Endothelial cell (in vitro differentiated cells): ENCODE measurements around the gene METTL15. TPM values are rescaled to one million over a fixed set of nuclear protein-coding genes. Genes with fewer than 3 reads are reported as not detected.

Source experiments
- DNase-seq: peaks from one replicate; pipeline ENCODE4 v3.0.0; 2021; ENCODE audit warnings: low spot score
- H3K27ac Mint-ChIP-seq: one replicate; pipeline ENCODE4 v1.8.0; 2021; ENCODE audit warnings: mixed read lengths, inconsistent platforms; ENCODE audit not compliant: unreplicated experiment
- H3K27me3 Mint-ChIP-seq: one replicate; pipeline ENCODE4 v1.8.0; 2021; ENCODE audit warnings: mild to moderate bottlenecking, moderate library complexity, mixed read lengths, inconsistent platforms; ENCODE audit not compliant: unreplicated experiment
- H3K36me3 Mint-ChIP-seq: one replicate; pipeline ENCODE4 v1.8.0; 2021; ENCODE audit warnings: mild to moderate bottlenecking, low read depth, mixed read lengths, inconsistent platforms; ENCODE audit not compliant: unreplicated experiment
- H3K4me1 Mint-ChIP-seq: one replicate; pipeline ENCODE4 v1.8.0; 2021; ENCODE audit warnings: mild to moderate bottlenecking, mixed read lengths, inconsistent platforms; ENCODE audit not compliant: unreplicated experiment
- H3K4me3 Mint-ChIP-seq: one replicate; pipeline ENCODE4 v1.8.0; 2021; ENCODE audit warnings: mild to moderate bottlenecking, mixed read lengths, inconsistent platforms; ENCODE audit not compliant: unreplicated experiment
- H3K9me3 Mint-ChIP-seq: one replicate; pipeline ENCODE4 v1.8.0; 2021; ENCODE audit warnings: mixed read lengths, inconsistent platforms; ENCODE audit not compliant: unreplicated experiment
- total RNA-seq: library from RNA; stranded (reverse); fragmentation: NEBNext Ultra II Directional; extraction: Animal tissue kit (Norgen Biotek cat#: 25700); gene quantifications from one replicate; pipeline ENCODE4 v1.2.1, GENCODE V29; 2021; ENCODE audit not compliant: unreplicated experiment
- TF ChIP-seq, protein P1 (sequence below): fragments of 200-600 bp; sonication (generic); IDR thresholded peaks from one replicate; pipeline ENCODE4 v1.5.0; 2021; ENCODE audit warnings: antibody characterized with exemption; ENCODE audit not compliant: unreplicated experiment

METTL15 gene
- total RNA-seq, 1 donor from 2014 or later, result 8.8 TPM

DNA sequence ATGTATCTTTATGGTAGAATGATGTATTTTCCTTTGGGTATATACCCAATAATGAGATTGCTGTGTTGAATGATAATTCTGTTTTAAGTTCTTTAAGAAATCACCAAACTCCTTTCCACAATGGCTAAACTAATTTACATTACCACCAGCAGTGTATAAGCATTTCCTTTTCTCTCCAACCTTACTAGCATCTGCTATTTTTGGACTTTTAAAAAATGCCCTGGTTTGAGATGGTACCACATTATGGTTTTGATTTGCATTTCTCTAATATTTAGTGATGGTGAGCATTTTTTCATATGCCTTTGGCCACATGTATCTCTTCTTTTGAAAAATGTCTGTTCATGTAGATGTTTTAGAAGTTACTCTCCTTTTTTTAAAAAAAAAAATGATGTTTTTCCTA is 142.0 kb downstream of the METTL15 start:
- no peaks in the 10 kb centered on the region for H3K27me3 Mint-ChIP-seq
- H3K4me1 Mint-ChIP-seq, result no peaks in the 10 kb centered on the region
- no peaks in the 10 kb centered on the region for H3K36me3 Mint-ChIP-seq
- no peak overlapping the region for H3K27ac Mint-ChIP-seq
- TF ChIP-seq, protein P1, sequence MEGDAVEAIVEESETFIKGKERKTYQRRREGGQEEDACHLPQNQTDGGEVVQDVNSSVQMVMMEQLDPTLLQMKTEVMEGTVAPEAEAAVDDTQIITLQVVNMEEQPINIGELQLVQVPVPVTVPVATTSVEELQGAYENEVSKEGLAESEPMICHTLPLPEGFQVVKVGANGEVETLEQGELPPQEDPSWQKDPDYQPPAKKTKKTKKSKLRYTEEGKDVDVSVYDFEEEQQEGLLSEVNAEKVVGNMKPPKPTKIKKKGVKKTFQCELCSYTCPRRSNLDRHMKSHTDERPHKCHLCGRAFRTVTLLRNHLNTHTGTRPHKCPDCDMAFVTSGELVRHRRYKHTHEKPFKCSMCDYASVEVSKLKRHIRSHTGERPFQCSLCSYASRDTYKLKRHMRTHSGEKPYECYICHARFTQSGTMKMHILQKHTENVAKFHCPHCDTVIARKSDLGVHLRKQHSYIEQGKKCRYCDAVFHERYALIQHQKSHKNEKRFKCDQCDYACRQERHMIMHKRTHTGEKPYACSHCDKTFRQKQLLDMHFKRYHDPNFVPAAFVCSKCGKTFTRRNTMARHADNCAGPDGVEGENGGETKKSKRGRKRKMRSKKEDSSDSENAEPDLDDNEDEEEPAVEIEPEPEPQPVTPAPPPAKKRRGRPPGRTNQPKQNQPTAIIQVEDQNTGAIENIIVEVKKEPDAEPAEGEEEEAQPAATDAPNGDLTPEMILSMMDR, result no peak
- no peak overlapping the region for H3K4me3 Mint-ChIP-seq
- no peaks in the 10 kb centered on the region for H3K9me3 Mint-ChIP-seq
- DNase-seq, result no peak

DNA sequence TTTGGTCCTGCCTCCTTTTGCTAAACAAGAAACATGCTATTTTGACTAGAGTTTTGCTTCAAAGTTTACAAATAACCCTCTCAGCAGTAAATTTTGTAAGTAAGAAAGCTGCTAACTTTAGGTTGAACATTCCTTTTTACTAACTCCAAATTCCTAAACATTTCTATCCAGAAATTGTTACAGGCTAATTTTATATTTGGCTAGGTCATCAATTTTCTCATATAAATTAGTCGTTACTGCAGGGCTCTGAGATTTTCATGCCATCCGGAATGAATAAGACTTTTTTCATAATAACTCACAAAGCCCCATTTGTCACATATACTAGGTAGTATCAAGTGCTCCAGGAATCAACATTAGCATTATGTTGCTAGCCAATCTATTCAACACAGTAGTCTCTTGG is 143.1 kb downstream of the METTL15 start:
- TF ChIP-seq, protein P1, result no peak
- no peak overlapping the region for H3K4me3 Mint-ChIP-seq
- no peak for DNase-seq
- no peaks in the 10 kb centered on the region for H3K36me3 Mint-ChIP-seq
- H3K9me3 Mint-ChIP-seq, result no peaks in the 10 kb centered on the region
- no peaks in the 10 kb centered on the region for H3K27me3 Mint-ChIP-seq
- H3K27ac Mint-ChIP-seq, result no peak overlapping the region
- no peaks in the 10 kb centered on the region for H3K4me1 Mint-ChIP-seq

DNA sequence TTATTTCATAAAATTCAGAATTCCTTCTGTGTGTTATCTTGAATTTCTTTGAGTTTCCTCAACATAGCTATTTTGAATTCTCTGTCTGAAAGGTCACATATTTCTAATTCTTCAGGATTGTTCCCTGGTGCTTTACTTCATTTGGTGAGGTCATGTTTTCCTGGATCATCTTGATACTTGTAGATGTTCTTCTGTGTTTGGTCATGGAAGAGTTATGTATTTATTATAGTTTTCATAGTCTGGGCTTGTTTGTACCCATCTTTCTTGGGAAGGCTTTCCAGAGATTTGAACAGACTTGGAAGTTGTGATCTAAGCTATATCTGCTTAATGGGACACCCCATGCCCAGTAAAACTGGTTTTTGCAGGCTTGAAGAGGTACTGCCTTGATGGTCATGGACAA is 149.6 kb downstream of the METTL15 start:
- TF ChIP-seq, protein P1, result no peak
- H3K4me3 Mint-ChIP-seq, result no peak overlapping the region
- peaks cover 3% of the 10 kb centered on the region for H3K36me3 Mint-ChIP-seq
- DNase-seq, result no peak
- no peaks in the 10 kb centered on the region for H3K9me3 Mint-ChIP-seq
- H3K4me1 Mint-ChIP-seq, result no peaks in the 10 kb centered on the region
- H3K27me3 Mint-ChIP-seq, result no peaks in the 10 kb centered on the region
- no peak overlapping the region for H3K27ac Mint-ChIP-seq

DNA sequence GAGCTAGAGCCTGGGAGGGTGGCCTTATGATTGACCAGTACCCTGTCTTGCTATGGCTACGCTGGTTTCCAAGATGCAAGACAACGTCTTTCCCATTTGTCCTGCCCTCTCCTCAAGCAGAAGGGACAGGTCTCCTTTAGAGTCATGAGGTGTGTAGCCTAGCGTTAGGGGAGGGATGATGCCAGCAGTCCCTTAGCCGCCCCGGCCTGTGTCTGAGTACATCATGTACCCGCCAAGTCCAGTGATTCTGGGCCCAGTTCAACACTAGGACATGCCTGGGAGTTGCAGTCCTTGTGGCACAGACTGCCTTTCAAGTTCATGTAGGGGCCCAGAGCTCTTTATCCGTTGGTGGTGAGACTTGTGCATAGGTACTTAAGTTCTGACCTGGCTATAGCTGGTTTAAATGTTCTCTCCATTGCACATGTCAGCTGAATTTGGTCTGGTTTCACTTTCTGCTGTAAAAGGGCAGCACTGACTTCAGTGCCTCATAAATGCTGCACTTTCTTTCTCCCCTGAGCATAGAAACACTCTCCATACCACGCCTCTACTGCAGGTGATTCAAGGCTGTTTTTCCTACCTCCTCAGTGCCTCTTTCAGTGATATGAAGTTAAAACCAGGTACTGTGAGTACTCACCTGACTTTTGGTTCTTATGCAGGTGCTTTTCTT is 151.1 kb downstream of the METTL15 start:
- TF ChIP-seq, protein P1, result no peak
- Mint-ChIP-seq H3K4me1 (no peaks in the 10 kb centered on the region), H3K27me3 (no peaks in the 10 kb centered on the region), H3K4me3 (no peak overlapping the region), H3K27ac (no peak overlapping the region), H3K36me3 (peaks cover 3% of the 10 kb centered on the region), H3K9me3 (no peaks in the 10 kb centered on the region)
- no peak for DNase-seq

DNA sequence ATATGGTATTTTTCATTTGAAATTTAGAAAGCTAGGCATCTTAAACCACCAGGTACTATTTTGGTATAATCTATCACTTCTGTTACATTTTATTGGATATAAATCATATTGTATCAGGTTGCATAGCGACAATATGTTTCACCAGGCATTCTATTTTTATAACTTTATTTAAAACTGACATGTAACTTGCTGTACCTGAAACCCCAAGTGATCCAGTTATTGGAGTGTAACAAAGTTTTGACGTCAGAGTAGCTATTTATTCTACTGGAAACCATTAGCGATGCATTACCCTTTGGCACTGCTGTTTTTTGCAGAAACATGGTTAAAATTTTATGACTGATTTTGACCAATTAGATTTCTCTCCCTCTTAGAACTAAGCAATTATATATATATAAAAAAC is 160.7 kb downstream of the METTL15 start:
- H3K27me3 Mint-ChIP-seq, result no peaks in the 10 kb centered on the region

More for the DNA sequence above, 160.7 kb downstream of the METTL15 start:
- DNase-seq, result no peak
- Mint-ChIP-seq H3K36me3 (peaks cover 10% of the 10 kb centered on the region), H3K4me3 (no peak overlapping the region), H3K4me1 (no peaks in the 10 kb centered on the region), H3K27ac (no peak overlapping the region), H3K9me3 (no peaks in the 10 kb centered on the region)
- TF ChIP-seq, protein P1, result no peak
